NCI-H1694 treated with DMSO at 0.1 percent for 48 hours (cell line): Measurements from ENCODE around the gene NDUFA8.
"Not testable (repeated sequence)": the region's sequence is repeated elsewhere in the genome, so short reads cannot be mapped to it uniquely, and the experiment has no call there.

Source experiments
- DNase-seq: peaks from one replicate; lab custom pipeline; 2025; lab: John Stamatoyannopoulos, UW

Gene NDUFA8

DNA sequence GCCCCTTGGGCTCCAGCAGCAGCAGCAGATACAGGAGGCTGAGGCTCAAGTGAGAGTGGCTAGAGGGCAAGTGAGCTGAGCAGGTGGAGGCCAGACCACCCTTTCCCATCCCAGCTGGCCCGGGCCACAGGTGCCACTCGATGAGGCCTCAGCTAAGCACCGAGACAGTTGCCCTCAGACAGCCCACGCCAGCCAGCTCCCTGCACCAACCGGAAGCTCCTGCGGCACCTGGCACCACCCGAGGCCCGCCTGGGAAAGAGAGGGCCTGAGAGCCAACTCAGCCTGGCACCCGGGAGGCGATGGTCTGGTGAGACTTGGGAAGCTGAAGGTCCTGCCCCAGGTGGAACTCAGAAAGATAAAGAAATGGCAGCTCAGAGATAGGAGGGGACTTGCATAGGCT lies 38.2 kb downstream of the NDUFA8 start:
- DNase-seq = no peak

DNA sequence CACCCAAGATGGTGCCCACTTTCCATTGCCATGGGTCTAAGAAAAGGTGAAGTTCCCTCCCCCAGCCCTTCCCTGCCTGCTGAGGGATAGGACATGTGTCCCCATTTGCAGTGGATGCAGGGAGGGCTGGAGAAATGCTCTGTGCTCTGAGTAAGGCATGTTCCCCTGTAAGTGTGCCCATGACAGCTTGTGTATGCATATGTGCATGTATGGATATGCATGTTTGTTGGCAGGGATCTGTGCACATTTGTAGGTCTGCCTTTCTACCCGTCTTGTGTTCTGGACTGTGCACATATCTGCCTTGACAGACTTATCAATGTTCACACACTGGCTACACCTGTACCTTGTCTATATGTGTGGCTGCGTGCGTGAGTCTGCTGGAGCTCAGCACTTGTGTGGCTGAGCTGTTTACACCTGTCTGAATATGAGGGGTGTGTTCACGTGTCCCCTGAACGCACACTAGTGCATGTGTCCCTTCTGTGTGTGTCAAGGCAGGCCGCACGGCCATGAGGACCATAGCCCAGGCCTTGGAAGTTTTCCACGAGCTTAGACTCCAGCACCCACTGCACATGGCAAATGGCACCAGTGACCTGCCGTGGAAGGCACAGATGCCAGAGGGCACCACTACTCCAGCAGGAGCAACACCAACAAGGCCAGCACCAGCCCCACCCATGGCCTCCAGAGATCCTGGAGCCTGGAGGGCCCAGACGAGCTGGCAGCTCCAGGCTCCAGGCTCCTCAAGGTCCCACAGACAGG lies 39.1 kb downstream of the NDUFA8 start:
- no peak for DNase-seq

DNA sequence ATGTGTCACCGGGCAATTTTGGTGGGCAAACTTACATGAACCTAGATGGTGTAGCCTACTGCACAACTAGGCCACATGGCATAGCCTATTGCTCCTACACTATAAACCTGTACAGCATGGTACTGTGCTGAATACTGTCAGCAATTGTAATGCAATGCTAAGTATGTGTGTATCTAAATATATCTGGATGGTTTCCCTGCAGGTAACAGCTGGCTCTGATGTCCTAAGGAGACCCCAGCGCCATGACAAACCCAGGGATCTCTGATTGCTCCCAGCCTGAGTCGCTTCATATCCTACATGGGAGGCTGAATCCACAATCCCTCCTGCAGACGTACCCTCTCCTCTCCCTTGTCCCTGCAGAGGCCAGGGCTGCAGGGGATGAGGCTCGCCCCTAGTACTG lies 39.9 kb downstream of the NDUFA8 start:
- no peak for DNase-seq

DNA sequence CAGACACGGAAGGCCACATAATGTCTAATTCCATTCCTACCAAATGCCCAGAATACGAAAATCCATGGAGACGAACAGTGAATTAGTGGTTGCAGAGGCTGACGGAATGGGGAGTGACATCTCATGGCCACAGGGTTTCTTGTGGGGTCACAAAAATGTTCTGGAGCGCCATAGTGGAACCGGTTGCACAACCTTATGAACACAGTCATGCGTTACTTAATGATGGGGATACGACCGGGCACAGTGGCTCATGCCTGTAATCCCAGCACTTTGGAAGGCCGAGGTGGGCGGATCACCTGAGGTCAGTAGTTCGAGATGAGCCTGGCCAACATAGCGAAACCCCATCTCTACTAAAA lies 40.4 kb downstream of the NDUFA8 start:
- no peak for DNase-seq

DNA sequence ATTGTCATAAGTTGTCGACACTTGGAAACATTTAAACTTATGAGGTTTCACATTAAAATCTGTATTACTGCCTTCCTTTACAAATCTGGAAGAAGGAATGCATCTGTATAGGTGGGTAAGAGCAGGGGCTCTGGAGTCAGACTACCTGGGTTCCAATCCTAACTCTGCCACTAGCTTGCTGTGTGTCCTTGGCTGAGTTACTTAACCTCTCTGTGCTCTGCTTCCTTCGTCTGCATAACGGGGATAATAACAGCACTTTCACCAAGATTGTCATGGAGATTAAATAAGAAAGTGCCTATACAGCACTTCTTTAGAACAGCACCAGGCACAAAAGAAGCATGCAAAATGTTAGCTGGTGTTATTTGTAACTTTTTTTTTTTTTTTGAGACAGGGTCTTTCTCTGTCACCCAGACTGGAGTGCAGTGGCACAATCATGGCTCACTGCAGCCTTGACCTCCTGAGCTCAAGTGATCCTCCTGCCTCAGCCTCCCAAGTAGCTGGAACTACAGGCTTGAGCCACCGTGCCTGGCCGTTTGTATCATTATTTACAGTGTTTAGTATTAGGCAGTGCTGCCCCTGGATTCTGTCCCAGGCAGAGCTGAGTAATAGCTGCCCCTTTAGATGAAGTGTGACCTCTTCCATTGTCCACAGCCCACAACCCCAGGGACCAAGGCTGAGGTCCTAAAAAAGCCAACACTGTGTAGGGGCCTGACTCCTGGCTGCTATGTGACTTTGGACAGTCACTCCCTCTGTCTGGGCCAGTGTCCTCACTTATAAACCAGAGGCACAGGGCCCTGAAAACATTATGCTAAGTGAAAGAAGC lies 41.0 kb downstream of the NDUFA8 start:
- no peak for DNase-seq

DNA sequence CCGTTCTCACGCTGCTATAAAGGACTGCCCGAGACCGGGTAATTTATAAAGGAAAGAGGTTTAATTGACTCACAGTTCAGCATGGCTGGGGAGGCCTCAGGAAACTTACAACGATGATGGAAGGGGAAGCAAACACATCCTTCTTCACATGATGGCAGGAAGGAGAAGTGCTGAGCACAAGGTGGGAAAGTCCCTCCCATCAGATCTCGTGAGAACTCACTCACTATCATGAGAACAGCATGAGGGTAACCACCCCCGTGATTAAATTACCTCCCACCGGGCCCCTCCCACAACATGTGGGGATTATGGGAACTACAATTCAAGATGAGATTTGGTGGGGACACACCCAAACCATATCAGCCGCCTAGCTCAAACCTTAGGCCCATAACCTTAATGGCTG lies 42.3 kb downstream of the NDUFA8 start:
- not testable (repeated sequence) for DNase-seq

DNA sequence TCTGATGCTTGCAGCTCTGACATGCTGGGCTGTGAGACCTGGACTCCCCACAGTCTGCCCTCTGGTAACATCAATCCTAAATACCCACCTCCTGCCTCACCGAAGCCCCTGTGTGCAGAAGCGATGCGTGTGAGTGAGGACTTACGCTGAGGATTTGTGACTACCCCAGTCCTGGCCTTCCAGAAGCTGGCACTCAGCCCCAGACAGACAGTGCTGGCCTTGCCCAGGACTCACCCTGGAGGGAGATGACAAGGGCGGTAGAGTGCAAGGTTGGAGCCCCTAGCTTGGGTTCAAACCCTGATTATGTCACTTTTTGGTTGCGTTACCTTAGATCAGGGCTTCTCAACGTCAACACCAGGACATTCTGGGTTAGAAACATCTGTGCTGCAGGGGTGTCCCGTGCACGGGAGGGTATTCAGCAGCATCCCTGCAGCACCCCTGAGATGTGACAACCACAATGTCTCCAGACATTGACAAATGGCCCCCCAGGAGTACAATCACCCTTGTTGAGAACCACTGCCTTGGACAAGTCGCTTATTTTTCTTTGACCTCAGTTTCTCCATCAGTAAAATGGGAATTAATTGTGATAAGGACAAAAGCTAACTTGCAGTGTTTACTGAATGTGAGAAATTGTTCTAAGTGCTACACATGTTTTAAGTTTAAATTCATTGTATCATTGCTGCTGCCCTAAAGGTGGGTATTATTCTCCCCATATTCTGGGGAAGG lies 43.0 kb downstream of the NDUFA8 start:
- no peak for DNase-seq

DNA sequence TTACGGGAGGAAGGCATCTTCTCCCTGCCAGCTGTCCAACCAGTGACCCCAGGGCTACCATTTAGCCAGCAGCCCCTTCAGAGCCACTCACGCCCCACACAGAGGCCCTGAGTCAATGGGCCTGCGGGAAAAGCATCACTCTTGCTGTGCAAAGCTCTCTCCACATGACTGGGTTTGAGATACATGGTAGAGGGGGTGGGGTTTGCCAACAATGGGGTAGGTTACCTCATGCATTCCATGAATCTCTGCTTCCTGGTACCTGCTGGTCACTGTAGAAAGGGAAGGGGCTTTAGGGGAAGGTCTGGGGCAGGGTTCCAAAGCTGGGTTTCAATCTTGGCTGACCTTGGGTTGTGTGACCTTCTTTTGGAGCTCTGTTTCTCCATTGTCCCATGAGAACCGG lies 43.5 kb downstream of the NDUFA8 start:
- DNase-seq = no peak

DNA sequence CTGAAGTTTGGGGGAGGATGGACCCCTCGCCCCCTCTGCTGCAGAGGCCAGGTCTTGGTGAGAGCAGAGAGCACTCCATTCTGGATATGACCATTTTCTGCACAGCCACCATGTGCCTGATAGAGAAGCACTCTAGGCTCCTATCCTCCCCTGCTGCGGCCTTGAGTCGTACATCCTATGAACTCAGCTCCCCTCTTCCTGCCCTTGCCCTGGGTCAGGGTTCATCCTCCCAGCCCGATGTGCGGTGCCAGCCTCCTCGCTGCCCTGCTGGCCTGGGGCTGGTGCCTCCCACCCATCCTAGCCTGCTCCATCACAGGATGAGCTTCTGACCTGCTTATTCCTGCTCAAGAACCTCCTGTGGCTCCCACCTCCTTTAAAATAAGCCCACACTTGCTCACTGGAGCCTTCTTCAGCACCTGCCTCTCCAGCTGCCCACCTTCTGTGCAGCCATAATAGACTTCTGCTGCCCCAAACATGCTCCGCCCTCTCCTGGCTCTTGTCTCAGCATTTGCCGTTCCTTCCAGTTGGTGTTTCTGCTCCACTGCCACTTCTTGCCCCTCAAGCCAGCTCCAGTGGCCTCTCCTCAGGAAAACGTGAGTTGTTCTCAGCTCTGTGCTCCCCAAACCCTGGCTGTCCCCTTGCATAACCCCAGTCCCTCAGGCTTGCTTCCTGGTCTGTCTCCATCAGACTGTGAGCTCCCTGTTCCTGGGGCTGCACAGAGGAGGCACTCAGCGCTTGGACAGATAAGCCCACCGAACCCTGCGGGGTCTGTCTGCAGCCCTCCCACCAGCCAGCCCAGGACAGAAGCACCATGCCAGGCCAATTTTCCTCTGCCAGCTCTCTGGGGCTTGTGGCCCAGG lies 44.2 kb downstream of the NDUFA8 start:
- DNase-seq = no peak

DNA sequence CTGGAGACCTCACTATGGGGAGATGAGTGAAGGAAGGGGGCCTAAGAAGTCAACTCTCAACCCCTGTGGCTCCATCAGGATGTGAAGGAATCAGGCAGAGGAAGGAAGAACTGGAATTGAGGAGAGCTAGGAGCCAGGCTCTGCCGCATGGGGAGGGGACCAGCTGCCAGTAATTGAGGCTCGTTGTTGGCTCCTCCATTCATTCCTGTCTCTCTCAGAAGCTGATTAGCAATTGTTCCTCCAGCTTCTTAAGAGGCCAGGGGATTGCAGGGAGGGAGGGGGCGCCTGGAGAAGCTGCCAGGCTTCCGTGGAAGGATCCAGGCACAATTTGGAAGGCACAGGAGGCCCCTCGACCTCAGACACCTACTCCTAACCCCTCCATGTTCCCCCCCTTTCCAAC lies 46.0 kb downstream of the NDUFA8 start:
- no peak for DNase-seq

DNA sequence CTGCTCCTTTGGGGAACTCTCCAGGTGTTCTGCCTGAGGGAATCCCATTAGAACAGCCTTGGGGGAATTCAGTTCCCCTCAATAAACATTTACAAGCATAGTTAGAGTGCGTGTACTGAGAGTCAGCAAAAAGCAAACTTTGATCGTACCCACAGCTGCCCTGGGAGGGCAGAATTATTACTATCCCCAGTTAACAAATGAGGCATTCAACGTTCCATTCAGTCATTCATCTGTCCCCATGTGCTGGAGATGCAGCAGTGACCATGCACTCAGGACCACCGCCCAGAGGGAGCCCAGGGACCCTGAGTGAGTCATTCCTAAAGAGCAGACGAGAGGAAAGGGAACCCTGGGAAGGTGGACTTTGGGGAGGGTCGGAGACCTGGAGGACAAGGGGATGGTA lies 47.3 kb downstream of the NDUFA8 start:
- no peak for DNase-seq

DNA sequence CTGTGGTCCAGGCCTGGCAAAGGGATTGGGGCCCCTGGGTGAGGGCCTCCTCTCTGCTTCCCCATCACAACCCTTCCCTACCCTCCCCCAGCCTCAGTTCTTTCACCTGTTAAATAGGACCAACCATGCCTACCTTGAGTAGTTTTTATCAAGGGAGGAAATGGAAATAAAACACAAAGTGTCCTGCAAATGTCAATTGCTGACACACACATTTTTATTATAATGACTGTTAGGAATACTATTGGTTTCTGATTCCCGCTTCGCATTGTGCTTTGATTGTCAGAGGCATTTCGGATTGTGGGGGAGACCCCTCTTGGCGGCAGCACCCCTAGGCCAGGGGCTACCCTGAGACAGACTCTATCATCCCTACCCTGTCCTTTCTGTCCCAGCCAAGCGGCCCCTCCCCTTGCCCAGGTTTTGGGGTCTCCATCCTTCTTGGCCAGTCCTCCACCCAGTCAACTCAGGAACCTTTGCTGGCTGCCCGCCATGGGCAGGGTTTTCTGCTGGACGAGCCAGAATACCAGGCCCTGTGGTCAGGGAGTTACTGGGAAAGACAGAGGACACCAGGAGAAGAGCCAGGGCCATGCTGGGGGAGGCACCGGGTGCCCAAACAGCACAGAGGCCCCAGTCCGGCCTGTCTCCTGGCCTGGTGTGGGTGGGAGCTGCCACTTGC lies 48.0 kb downstream of the NDUFA8 start:
- no peak for DNase-seq

DNA sequence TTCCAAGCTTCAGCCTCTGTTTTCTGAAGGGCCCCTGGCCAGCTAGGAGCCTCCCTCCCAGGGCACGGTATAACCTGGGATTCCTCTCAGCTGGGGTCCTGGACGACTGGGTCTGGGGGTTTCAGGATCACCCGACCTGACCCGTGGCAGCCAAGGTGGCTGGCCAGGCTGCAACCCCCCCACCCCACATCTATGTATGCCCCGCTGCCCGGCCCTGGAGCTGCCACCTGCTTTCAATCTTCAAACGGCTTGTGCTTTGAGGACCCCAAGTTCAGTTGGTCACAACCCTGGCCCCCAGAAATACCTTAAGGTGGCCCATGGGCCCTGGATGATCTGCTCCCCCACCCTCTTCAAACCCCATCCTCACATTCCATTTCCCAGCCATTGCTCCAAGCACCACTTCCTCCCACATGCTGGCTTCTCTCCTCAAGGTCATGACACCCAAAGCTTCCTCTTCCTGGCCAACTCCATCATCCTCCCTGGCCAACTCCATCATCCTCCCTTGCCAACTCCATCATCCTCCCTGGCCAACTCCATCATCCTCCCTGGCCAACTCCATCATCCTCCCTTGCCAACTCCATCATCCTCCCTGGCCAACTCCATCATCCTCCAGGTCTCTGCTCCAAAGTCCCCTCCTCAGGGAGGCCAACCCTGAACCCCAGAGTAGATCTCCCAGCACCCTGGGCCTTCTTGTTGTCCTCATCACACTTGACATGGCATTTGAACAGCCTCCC lies 49.3 kb downstream of the NDUFA8 start:
- DNase-seq = no peak

DNA sequence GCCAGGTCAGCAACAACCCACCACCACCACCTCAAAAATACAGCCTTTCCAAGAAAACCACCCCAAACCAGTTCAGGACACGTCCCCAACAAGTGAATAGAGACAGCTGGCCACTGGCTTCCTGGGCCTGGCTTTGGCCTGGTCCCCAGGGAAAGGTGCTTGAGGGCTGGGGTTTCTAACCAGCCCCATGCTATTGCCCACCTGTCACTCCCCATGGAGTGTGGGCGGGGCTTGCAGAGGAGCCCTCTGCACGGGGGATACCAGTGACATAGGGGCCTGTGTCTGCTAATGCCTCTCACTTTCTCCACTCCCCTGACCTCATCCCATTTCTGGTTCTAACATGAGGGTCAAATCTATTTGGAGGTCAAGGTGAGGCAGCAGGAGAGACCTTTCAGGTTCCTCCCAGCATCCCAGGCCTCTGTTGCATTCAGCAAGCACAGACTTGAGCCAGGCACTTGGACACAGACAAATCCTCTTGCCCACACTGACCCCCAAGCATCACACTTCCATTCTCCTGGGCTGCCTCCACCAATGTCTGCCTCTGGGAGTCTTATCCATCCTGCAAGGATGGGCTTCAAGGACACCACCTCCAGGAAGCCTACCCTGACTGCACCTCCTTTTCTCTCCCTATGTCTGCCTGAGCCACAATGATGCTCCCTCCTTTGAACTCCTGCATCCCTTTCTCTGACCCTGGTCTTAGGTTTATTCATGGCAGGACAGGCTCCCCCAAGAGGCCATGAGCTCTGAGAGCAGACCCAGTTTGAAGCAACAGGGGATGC lies 50.4 kb downstream of the NDUFA8 start:
- DNase-seq = no peak

DNA sequence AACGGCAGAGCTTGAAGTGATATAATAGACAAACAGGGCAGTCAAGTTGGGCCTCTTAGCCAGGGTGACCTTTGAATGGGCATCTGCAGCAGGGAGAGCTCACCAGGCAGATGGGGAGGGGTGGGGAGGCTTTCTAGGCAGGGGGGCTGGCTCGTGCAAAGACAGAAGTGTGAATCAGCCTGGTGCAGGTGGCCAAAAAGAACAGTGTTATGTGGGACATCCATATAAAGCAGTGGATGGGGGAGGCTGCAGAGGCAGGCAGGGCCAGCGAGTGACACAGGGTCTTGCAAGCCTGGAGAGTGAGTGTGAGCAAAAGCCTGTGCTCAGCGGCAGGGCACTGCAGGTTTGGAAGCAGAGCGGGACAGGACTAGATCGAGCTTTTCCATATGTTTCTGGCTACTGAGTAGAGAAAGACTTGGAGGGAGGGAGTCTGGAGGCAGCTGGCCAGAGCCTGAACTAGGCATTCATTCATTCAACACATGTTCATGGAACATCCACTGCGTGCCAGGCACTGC lies 52.2 kb downstream of the NDUFA8 start:
- DNase-seq = no peak

DNA sequence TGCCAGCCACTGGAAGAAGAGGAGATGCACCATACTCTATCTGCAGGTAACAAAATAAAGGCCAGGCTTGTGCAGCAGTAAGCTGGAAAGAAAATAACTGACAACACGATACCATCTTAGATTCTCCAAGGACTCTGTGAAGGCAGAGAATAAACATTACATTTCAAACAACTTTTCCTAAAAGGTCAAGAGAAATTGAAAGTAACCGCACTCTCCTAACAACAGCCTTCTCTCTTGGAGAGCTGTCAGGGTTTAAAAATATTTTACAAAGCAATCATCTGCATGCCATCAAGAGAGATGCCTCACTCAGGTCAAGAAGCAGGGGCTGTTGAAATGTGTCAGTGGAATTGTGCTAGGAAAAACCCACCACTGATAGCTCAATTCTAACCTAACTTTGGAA lies 53.0 kb downstream of the NDUFA8 start:
- no peak for DNase-seq

DNA sequence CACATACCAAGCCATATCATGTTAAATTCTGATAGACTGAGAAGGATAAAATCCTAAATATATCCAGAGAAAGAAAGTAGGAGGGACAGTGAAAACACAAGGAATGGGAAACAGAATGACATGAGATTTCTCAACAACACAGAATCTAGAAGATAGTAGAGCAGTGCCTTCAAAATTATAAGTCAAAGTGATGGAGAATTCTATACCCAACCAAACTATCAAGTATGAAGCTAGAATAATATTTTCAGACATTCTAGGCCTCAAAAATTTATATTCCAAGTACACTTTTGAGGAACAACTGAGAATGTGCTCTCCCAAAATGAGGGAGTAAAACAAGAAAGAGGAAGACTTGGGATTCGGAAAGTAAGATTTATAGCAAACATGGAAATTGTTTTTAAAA lies 55.6 kb downstream of the NDUFA8 start:
- DNase-seq = no peak

DNA sequence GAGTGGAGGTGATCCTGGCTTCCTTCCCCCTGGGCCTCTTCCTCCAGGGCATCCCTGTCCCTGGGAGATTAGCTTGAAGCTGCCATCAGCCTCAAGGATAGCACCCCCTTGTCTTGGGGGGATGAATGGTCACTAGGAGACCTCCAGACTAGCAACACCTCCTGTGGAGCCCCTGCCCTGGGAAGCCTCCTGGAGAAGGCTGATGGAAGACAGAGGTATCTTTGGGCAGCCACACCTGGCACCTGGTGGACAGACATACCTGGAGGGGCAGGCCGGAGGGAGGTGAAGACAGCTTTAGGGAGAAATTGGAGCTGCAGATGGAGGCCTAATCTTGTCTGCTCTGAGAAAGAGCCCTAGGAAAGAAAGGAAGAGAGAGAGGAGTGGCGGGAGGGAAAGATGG lies 57.4 kb downstream of the NDUFA8 start:
- no peak for DNase-seq

DNA sequence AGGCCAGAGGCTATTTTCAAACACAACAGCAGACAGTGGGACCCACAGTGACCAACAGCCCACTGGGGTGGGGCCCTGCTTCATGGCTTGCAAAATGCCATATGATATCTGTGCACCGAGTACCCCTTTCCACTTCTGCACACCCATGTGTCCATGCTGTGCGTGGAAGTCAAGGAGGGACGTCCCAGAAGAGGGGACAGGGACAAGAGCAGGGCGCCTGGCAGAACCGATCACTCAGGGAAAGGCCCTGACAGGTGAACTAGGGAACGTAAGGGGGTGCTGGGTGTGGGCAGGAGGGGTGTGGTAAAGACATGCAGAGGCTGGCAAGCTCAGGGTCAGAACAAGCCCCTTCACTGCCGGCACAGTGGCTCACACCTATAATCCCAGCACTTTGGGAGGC lies 58.8 kb downstream of the NDUFA8 start:
- no peak for DNase-seq
